Measurements from ENCODE around the gene CCDC70. TPM values are rescaled to one million over a fixed set of nuclear protein-coding genes. Genes with fewer than 3 reads are reported as not detected.

The CCDC70 gene
- total RNA-seq, 1 donor from 2014 or later: not detected

GRCh38 chr13:51818781-51819511, 42.8 kb upstream of the CCDC70 start:
- H2AFZ ChIP-seq (ENCODE audit: low read depth, low read length): no peak overlapping the region
- Mint-ChIP-seq H3K27ac (ENCODE audit: unreplicated experiment) (no peak overlapping the region), H3K9me3 (ENCODE audit: unreplicated experiment) (no peaks in the 10 kb centered on the region), H3K4me1 (ENCODE audit: low read depth, unreplicated experiment) (peaks cover 4% of the 10 kb centered on the region), H3K36me3 (ENCODE audit: low read depth, unreplicated experiment) (no peaks in the 10 kb centered on the region), H3K27me3 (ENCODE audit: low read depth, unreplicated experiment) (peaks cover 47% of the 10 kb centered on the region), H3K4me3 (ENCODE audit: unreplicated experiment) (no peak overlapping the region)
- TF ChIP-seq EZH2 (IDR thresholded peaks at IDR 0.05; ENCODE audit: insufficient read depth, low read length) (no peak), CTCF (IDR thresholded peaks at IDR 0.05; ENCODE audit: insufficient read depth, low read depth, low read length) (no peak)
- H3K27ac ChIP-seq (ENCODE audit: low read depth, low read length): no peak overlapping the region
- no peaks in the 10 kb centered on the region for H3K36me3 ChIP-seq (ENCODE audit: insufficient read depth, low read length)
- H3K4me2 ChIP-seq (ENCODE audit: low read length): no peak overlapping the region
- no peak overlapping the region for H3K4me3 ChIP-seq (ENCODE audit: insufficient read depth, low read depth, low read length)
- H3K9me3 ChIP-seq (ENCODE audit: insufficient read depth, low read depth, low read length): no peaks in the 10 kb centered on the region
- no peak overlapping the region for H3K9ac ChIP-seq (ENCODE audit: low read length)
- H4K20me1 ChIP-seq (ENCODE audit: insufficient read depth, low read length): no peaks in the 10 kb centered on the region
- peaks cover 61% of the 10 kb centered on the region for H3K27me3 ChIP-seq (ENCODE audit: insufficient read depth, low read length)
- H3K79me2 ChIP-seq (ENCODE audit: insufficient read depth, low read length): no peaks in the 10 kb centered on the region
- DNase-seq (ENCODE audit: low read depth) (peak; percentile 24), FAIRE-seq (no peak)
- no peaks in the 10 kb centered on the region for H3K4me1 ChIP-seq (ENCODE audit: insufficient read depth, low read length)

- Mint-ChIP-seq H3K27me3 (ENCODE audit: low read depth, unreplicated experiment) (peaks cover 47% of the 10 kb centered on the region), H3K4me3 (ENCODE audit: unreplicated experiment) (no peak overlapping the region), H3K36me3 (ENCODE audit: low read depth, unreplicated experiment) (no peaks in the 10 kb centered on the region), H3K27ac (ENCODE audit: unreplicated experiment) (no peak overlapping the region), H3K4me1 (ENCODE audit: low read depth, unreplicated experiment) (peaks cover 5% of the 10 kb centered on the region), H3K9me3 (ENCODE audit: unreplicated experiment) (no peaks in the 10 kb centered on the region)
- no peaks in the 10 kb centered on the region for H4K20me1 ChIP-seq (ENCODE audit: insufficient read depth, low read length)
- no peaks in the 10 kb centered on the region for H3K79me2 ChIP-seq (ENCODE audit: insufficient read depth, low read length)
- peaks cover 58% of the 10 kb centered on the region for H3K27me3 ChIP-seq (ENCODE audit: insufficient read depth, low read length)
- no peaks in the 10 kb centered on the region for H3K9me3 ChIP-seq (ENCODE audit: insufficient read depth, low read depth, low read length)
- H2AFZ ChIP-seq (ENCODE audit: low read depth, low read length): no peak overlapping the region
- DNase-seq (ENCODE audit: low read depth) (no peak), FAIRE-seq (no peak)
- H3K27ac ChIP-seq (ENCODE audit: low read depth, low read length): no peak overlapping the region
- H3K9ac ChIP-seq (ENCODE audit: low read length): no peak overlapping the region
- no peaks in the 10 kb centered on the region for H3K4me1 ChIP-seq (ENCODE audit: insufficient read depth, low read length)
- no peak overlapping the region for H3K4me3 ChIP-seq (ENCODE audit: insufficient read depth, low read depth, low read length)
- no peak overlapping the region for H3K4me2 ChIP-seq (ENCODE audit: low read length)
- no peaks in the 10 kb centered on the region for H3K36me3 ChIP-seq (ENCODE audit: insufficient read depth, low read length)
- TF ChIP-seq CTCF (IDR thresholded peaks at IDR 0.05; ENCODE audit: insufficient read depth, low read depth, low read length): no peak
- no peak for TF ChIP-seq EZH2 (IDR thresholded peaks at IDR 0.05; ENCODE audit: insufficient read depth, low read length)
Observed at GRCh38 chr13:51819544-51819943, 42.2 kb upstream of the CCDC70 start.

GRCh38 chr13:51820016-51820597, 41.7 kb upstream of the CCDC70 start:
- Mint-ChIP-seq H3K36me3 (ENCODE audit: low read depth, unreplicated experiment) (no peaks in the 10 kb centered on the region), H3K9me3 (ENCODE audit: unreplicated experiment) (no peaks in the 10 kb centered on the region), H3K4me1 (ENCODE audit: low read depth, unreplicated experiment) (peaks cover 6% of the 10 kb centered on the region), H3K27ac (ENCODE audit: unreplicated experiment) (no peak overlapping the region), H3K4me3 (ENCODE audit: unreplicated experiment) (no peak overlapping the region), H3K27me3 (ENCODE audit: low read depth, unreplicated experiment) (peaks cover 47% of the 10 kb centered on the region)
- no peak for TF ChIP-seq EZH2 (IDR thresholded peaks at IDR 0.05; ENCODE audit: insufficient read depth, low read length)
- TF ChIP-seq CTCF (IDR thresholded peaks at IDR 0.05; ENCODE audit: insufficient read depth, low read depth, low read length): no peak
- peaks cover 58% of the 10 kb centered on the region for H3K27me3 ChIP-seq (ENCODE audit: insufficient read depth, low read length)
- no peak overlapping the region for H3K4me3 ChIP-seq (ENCODE audit: insufficient read depth, low read depth, low read length)
- H3K27ac ChIP-seq (ENCODE audit: low read depth, low read length): no peak overlapping the region
- no peaks in the 10 kb centered on the region for H3K9me3 ChIP-seq (ENCODE audit: insufficient read depth, low read depth, low read length)
- FAIRE-seq: no peak
- H3K9ac ChIP-seq (ENCODE audit: low read length): no peak overlapping the region
- H4K20me1 ChIP-seq (ENCODE audit: insufficient read depth, low read length): no peaks in the 10 kb centered on the region
- no peaks in the 10 kb centered on the region for H3K4me1 ChIP-seq (ENCODE audit: insufficient read depth, low read length)
- no peaks in the 10 kb centered on the region for H3K36me3 ChIP-seq (ENCODE audit: insufficient read depth, low read length)
- DNase-seq (ENCODE audit: low read depth): no peak
- no peaks in the 10 kb centered on the region for H3K79me2 ChIP-seq (ENCODE audit: insufficient read depth, low read length)
- no peak overlapping the region for H2AFZ ChIP-seq (ENCODE audit: low read depth, low read length)
- no peak overlapping the region for H3K4me2 ChIP-seq (ENCODE audit: low read length)

Data from astrocyte (in vitro differentiated cells and primary cell).